Transverse colon (tissue), 4 donors: Measurements from ENCODE around the gene SIGLEC1. TPM values are rescaled to one million over a fixed set of nuclear protein-coding genes. Genes with fewer than 3 reads are reported as not detected.

Source experiments
- DNase-seq: peaks from one replicate; pipeline ENCODE4 v3.0.0-alpha.2; 2019
- H3K27ac ChIP-seq, 4 donors: fragments of 200-600 bp; sonication (generic); 2 replicates each; pipeline ENCODE4 v1.5.1; 2016 to 2018; ENCODE audit warnings: inconsistent platforms in 4 of 4
- H3K27me3 ChIP-seq: fragments of 200-600 bp; sonication (generic); 2 replicates; pipeline ENCODE4 v1.5.1; 2017; ENCODE audit warnings: inconsistent platforms
- H3K36me3 ChIP-seq, 4 donors: fragments of 200-600 bp; sonication (generic); 2 replicates each; pipeline ENCODE4 v1.5.1; 2017 to 2019; ENCODE audit warnings: inconsistent platforms in 4 of 4
- H3K4me1 ChIP-seq, 4 donors: fragments of 200-600 bp; sonication (generic); 2 replicates each; pipeline ENCODE4 v1.5.1; 2017 to 2020; ENCODE audit warnings: inconsistent platforms in 4 of 4
- H3K4me3 ChIP-seq, 4 donors: fragments of 200-600 bp; sonication (generic); 1 replicate in 1 of 4; 2 replicates in 3 of 4; pipeline versions ENCODE4 v1.5.1 to v1.6.1; 2017 to 2019; ENCODE audit warnings: inconsistent platforms in 4 of 4
- H3K9me3 ChIP-seq, 2 donors: fragments of 200-600 bp; sonication (generic); 2 replicates each; pipeline ENCODE4 v1.5.1; 2017 to 2019; ENCODE audit warnings: inconsistent platforms in 2 of 2
- CTCF ChIP-seq, 5 experiments: fragments of 200-600 bp in 3 of 5; fragments of 450-650 bp in 2 of 5; sonication (generic) in 3 of 5; IDR thresholded peaks; 1 replicate in 2 of 5; 2 replicates in 3 of 5; pipeline ENCODE4 v1.5.1; 2016 to 2017; ENCODE audit warnings: antibody characterized with exemption in 5 of 5, inconsistent platforms in 3 of 5, mild to moderate bottlenecking in 2 of 5, moderate library complexity in 1 of 5
- EP300 ChIP-seq: sonication (generic); formaldehyde crosslinking; IDR thresholded peaks from one replicate; pipeline ENCODE4 v1.6.1; 2017; ENCODE audit warnings: antibody characterized with exemption, low read depth
- POLR2A ChIP-seq: fragments of 450-650 bp; IDR thresholded peaks from one replicate; pipeline ENCODE4 v1.6.1; 2016; ENCODE audit warnings: antibody characterized with exemption, mild to moderate bottlenecking, moderate library complexity
- POLR2AphosphoS5 ChIP-seq, 3 donors: sonication (generic); formaldehyde crosslinking; IDR thresholded peaks; one replicate each; pipeline ENCODE4 v1.6.1; 2016; ENCODE audit warnings: antibody characterized with exemption in 3 of 3
- WGBS, 2 donors: methylation state at CpG; one replicate each; pipeline ENCODE4 v1.1.5; 2018; ENCODE audit warnings: low coverage in 1 of 2; 5-methylcytosine and 5-hydroxymethylcytosine counted together
- in situ Hi-C, 4 donors: fragments of 200-750 bp; cut with MboI; loops; one replicate each; pipeline versions ENCODE4 v1.15.0 to v1.15.1; 2017; ENCODE audit warnings: low sequenced_read_pairs in 3 of 4, low pct_ligation_motif_present in 1 of 4, low pct_unique_long_range_greater_than_20kb in 1 of 4
- intact Hi-C: fragments of 100-400 bp; cut with DNase I; formaldehyde crosslinking; loops from one replicate; pipeline ENCODE4 v1.15.1; 2023; ENCODE audit warnings: low total_unique reads
- total RNA-seq, 4 donors: library from RNA; depleted of rRNA; stranded (reverse); fragments of >200 nt; gene quantifications; one replicate each; pipeline ENCODE4 v1.1.0, GENCODE V29; 2016

SIGLEC1 gene
- total RNA-seq, 4 donors from 2014 or later = 2.2 to 17.6 (median 7.9) TPM

DNA sequence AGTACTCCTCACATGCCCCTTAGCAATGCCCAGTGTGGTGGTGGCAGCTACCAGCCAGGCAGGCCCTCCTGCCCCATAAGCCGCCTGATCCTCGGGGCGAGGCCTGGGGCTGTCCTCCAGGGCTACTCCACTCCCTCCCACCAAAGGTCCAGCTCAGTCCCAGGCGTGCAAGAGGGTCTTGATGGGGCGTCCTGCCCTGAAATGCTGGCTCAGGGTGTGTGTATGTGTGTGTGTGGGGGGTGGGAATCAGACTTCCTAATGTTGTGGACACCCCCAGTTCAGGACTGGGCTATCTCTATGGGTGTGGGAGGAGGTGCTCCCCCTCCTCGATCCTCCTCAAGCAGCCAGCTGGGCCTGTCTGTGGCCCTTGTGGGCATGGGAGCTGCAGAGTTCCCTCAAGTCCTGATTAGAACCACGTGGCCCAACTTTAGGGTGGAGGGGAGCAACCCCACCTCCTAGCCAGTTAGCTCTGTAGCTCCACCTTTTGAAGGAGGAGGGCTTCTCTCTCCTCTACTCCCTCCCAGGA lies 27.6 kb upstream of the SIGLEC1 start:
- H3K4me3 ChIP-seq = no peak overlapping the region
- H3K27ac ChIP-seq = peak overlapping the region in 2 of 4 donors; percentile 14 to 41
- no peak for TF ChIP-seq CTCF (IDR thresholded peaks at IDR 0.05)
- TF ChIP-seq EP300 = no peak
- no peak for TF ChIP-seq POLR2AphosphoS5 (IDR thresholded peaks at IDR 0.05)
- TF ChIP-seq POLR2A = no peak
- in situ Hi-C loops (no loop called here), intact Hi-C loops (no loop called here)
- peaks cover 9% of the 10 kb centered on the region for H3K27me3 ChIP-seq
- no peak for DNase-seq
- H3K9me3 ChIP-seq = no peaks in the 10 kb centered on the region
- WGBS, 2 donors = 70% methylated on average over 7 of the region's 7 CpGs; no CpG with 5 or more reads in 1 of the 2 donors
- peaks cover 0 to under 1% (median 0%) of the 10 kb centered on the region in 4 donors for H3K4me1 ChIP-seq
- H3K36me3 ChIP-seq = no peaks in the 10 kb centered on the region

- H3K36me3 ChIP-seq = no peaks in the 10 kb centered on the region
- H3K27me3 ChIP-seq = peaks cover 2% of the 10 kb centered on the region
- H3K9me3 ChIP-seq = no peaks in the 10 kb centered on the region
- TF ChIP-seq POLR2A (no peak), EP300 (no peak), CTCF (IDR thresholded peaks at IDR 0.05) (no peak), POLR2AphosphoS5 (IDR thresholded peaks at IDR 0.05) (no peak)
- peak overlapping the region in 2 of 4 donors; percentile 14 to 41 for H3K27ac ChIP-seq
- in situ Hi-C loops = no loop called here
- no peak overlapping the region for H3K4me3 ChIP-seq
- intact Hi-C loops = no loop called here
- peaks cover 0 to 7% (median 4%) of the 10 kb centered on the region in 4 donors for H3K4me1 ChIP-seq
- WGBS, 2 donors = 81 to 100% methylated on average over 1 to 19 of the region's 19 CpGs
- no peak for DNase-seq
These were observed 26.9 kb upstream of the SIGLEC1 start for GRCh38 chr20:3739054-3739925.

DNA sequence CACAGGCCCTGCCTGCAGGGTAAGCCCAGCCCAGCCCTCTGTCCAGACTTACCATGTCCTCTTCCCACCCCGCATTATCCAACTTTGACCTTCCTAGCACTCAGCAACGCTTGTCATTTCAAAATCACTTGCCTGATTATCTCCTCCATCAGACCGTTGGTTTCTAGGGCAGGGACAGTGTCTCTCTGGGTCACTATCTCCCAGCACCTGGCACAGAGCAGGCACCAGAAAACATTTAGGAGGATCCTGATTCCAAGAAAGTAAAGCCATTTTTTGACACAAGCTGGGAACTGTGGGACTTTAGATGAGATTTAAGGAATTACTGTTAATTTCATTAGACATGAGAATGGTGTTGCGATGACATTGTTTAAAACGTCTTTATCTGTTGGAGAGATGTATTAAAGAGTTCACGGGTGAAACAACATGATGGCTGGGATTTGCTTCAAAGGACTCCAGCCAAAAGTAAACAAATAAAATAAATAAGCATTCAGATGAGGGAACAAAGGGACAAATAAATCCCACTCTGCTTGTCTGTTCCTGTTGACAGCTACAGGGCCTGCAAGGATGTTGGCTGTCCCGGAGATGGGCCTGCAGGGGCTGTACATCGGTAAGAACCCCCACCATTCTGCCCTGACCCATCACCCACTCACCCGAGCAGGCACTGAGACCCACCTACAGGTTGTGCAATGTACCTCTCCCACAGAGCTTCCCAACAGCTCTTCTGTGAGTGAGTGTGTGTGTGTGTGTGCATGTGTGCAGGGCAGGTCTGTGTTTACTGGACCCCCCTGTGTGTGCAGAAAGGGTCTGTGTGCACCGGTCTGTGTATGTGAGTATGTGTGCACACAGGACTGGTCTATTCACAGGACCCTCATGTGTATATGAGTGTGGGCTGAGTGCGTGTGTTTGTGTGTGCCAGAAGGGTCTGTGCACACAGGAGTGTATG lies 26.0 kb upstream of the SIGLEC1 start:
- DNase-seq = no peak
- Histone ChIP-seq H3K27me3 (peaks cover 4% of the 10 kb centered on the region), H3K4me3 (no peak overlapping the region), H3K27ac (no peak overlapping the region), H3K36me3 (no peaks in the 10 kb centered on the region), H3K4me1 (peaks cover 0 to 13% (median 8%) of the 10 kb centered on the region in 4 donors), H3K9me3 (no peaks in the 10 kb centered on the region)
- in situ Hi-C loops (no loop called here), intact Hi-C loops (no loop called here)
- TF ChIP-seq CTCF (IDR thresholded peaks at IDR 0.05) (no peak), EP300 (no peak), POLR2A (no peak), POLR2AphosphoS5 (IDR thresholded peaks at IDR 0.05) (no peak)
- 62 to 63% methylated on average over 5 to 11 of the region's 11 CpGs for WGBS, 2 donors

DNA sequence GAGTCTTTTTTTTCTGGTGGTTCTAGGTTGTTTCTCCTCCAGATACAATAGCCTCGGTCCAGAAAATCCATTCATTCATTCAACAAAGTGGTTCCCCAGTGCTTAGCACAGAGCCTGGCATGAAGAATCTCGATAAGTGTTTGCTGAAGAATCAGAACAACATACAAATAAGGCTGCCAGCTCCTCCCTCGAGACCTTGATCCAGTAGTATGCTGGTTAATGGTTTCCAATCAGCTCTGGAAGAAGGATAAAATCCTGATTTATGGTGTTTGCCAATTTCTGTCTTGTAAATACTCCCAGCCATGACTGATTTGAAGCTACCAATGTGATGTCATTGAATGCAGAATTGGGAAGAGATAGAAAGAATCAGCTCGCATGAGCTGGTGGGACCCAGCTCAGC lies 23.4 kb upstream of the SIGLEC1 start:
- 48% methylated on average over 4 of the region's 4 CpGs; no CpG with 5 or more reads in 1 of the 2 donors for WGBS, 2 donors
- no peak for DNase-seq
- in situ Hi-C loops = no loop called here

More for the DNA sequence above, 23.4 kb upstream of the SIGLEC1 start:
- peaks cover 0 to 13% (median 8%) of the 10 kb centered on the region in 4 donors for H3K4me1 ChIP-seq
- TF ChIP-seq EP300 = no peak
- no peak for TF ChIP-seq CTCF (IDR thresholded peaks at IDR 0.05)
- TF ChIP-seq POLR2AphosphoS5 (IDR thresholded peaks at IDR 0.05) = no peak
- no peak for TF ChIP-seq POLR2A
- intact Hi-C loops = no loop called here
- H3K9me3 ChIP-seq = no peaks in the 10 kb centered on the region
- peaks cover 26% of the 10 kb centered on the region for H3K27me3 ChIP-seq
- H3K36me3 ChIP-seq = no peaks in the 10 kb centered on the region
- H3K27ac ChIP-seq = no peak overlapping the region
- no peak overlapping the region for H3K4me3 ChIP-seq
